H9 (cell line): Measurements from ENCODE around the gene ETV6. TPM values are rescaled to one million over a fixed set of nuclear protein-coding genes. Genes with fewer than 3 reads are reported as not detected.

ENCODE experiments used
- DNase-seq: peaks from one replicate; pipeline ENCODE4 v3.0.0-alpha.2; 2017
- H2AFZ ChIP-seq: one replicate; pipeline ENCODE4 v1.6.1; 2013; ENCODE audit warnings: mild to moderate bottlenecking, low read length, control low read depth, moderate library complexity
- H2AK5ac ChIP-seq: 2 replicates; pipeline ENCODE4 v1.6.1; 2013; ENCODE audit warnings: low read length, control low read depth, mixed read lengths; ENCODE audit not compliant: insufficient read length
- H2BK120ac ChIP-seq: one replicate; pipeline ENCODE4 v1.6.1; 2013; ENCODE audit warnings: low read depth, mild to moderate bottlenecking, low read length, control low read depth, inconsistent platforms; ENCODE audit not compliant: poor library complexity, severe bottlenecking
- H2BK12ac ChIP-seq: 2 replicates; pipeline ENCODE4 v1.6.1; 2013; ENCODE audit warnings: low read length, control low read depth, mixed read lengths, low read depth; ENCODE audit not compliant: insufficient read length
- H2BK15ac ChIP-seq: 2 replicates; pipeline ENCODE4 v1.6.1; 2013; ENCODE audit warnings: low read depth, low read length, control low read depth
- H2BK20ac ChIP-seq: one replicate; pipeline ENCODE4 v1.6.1; 2013; ENCODE audit warnings: low read depth, mild to moderate bottlenecking, low read length, control low read depth, inconsistent platforms; ENCODE audit not compliant: poor library complexity, severe bottlenecking
- H2BK5ac ChIP-seq: 2 replicates; pipeline ENCODE4 v1.6.1; 2013; ENCODE audit warnings: low read length, control low read depth, mixed read lengths; ENCODE audit not compliant: insufficient read length
- H3K14ac ChIP-seq: 2 replicates; pipeline ENCODE4 v1.6.1; 2013; ENCODE audit warnings: low read length, control low read depth; ENCODE audit not compliant: insufficient read depth
- H3K18ac ChIP-seq: 2 replicates; pipeline ENCODE4 v1.6.1; 2013; ENCODE audit warnings: low read depth, mild to moderate bottlenecking, mixed read lengths, low read length, control low read depth; ENCODE audit not compliant: insufficient read length
- H3K23ac ChIP-seq: 2 replicates; pipeline ENCODE4 v1.6.1; 2013; ENCODE audit warnings: low read length, control low read depth, mixed read lengths, low read depth; ENCODE audit not compliant: insufficient read length
- H3K23me2 ChIP-seq: 2 replicates; pipeline ENCODE4 v1.6.1; 2013; ENCODE audit warnings: low read depth, mild to moderate bottlenecking, mixed read lengths, low read length, control low read depth; ENCODE audit not compliant: insufficient read length, poor library complexity, severe bottlenecking
- H3K27ac ChIP-seq: 2 replicates; pipeline ENCODE4 v1.5.1; 2013; ENCODE audit warnings: low read length, control low read depth, mixed read lengths, low read depth; ENCODE audit not compliant: insufficient read length
- H3K27me3 ChIP-seq: 2 replicates; pipeline ENCODE4 v1.6.1; 2013; ENCODE audit warnings: low read length, control low read depth, inconsistent platforms; ENCODE audit not compliant: insufficient read depth
- H3K4ac ChIP-seq: 2 replicates; pipeline ENCODE4 v1.6.1; 2013; ENCODE audit warnings: low read depth, mild to moderate bottlenecking, control low read depth, inconsistent platforms, low read length, moderate library complexity
- H3K4me1 ChIP-seq: 2 replicates; pipeline ENCODE4 v1.6.1; 2013; ENCODE audit warnings: low read length, control low read depth, inconsistent platforms; ENCODE audit not compliant: insufficient read depth
- H3K4me2 ChIP-seq: 2 replicates; pipeline ENCODE4 v1.6.1; 2013; ENCODE audit warnings: low read length, control low read depth, mixed read lengths; ENCODE audit not compliant: insufficient read length, insufficient read depth
- H3K56ac ChIP-seq: 2 replicates; pipeline ENCODE4 v1.6.1; 2013; ENCODE audit warnings: low read depth, mild to moderate bottlenecking, mixed read lengths, low read length, control low read depth; ENCODE audit not compliant: insufficient read length
- H3K79me1 ChIP-seq: 2 replicates; pipeline ENCODE4 v1.6.1; 2013; ENCODE audit warnings: low read depth, mild to moderate bottlenecking, moderate library complexity, low read length, control low read depth, inconsistent platforms; ENCODE audit not compliant: insufficient read depth, poor library complexity, severe bottlenecking
- H3K79me2 ChIP-seq: 2 replicates; pipeline ENCODE4 v1.6.1; 2013; ENCODE audit warnings: low read length, control low read depth, inconsistent platforms; ENCODE audit not compliant: insufficient read depth
- H3K9ac ChIP-seq: 2 replicates; pipeline ENCODE4 v1.6.1; 2013; ENCODE audit warnings: low read length, control low read depth, mixed read lengths; ENCODE audit not compliant: insufficient read length; ENCODE audit errors: extremely low read depth
- H3K9me3 ChIP-seq: one replicate; pipeline ENCODE4 v1.6.1; 2013; ENCODE audit warnings: low read depth, low read length, inconsistent platforms; ENCODE audit not compliant: control insufficient read depth
- H3T11ph ChIP-seq: one replicate; pipeline ENCODE4 v1.6.1; 2013; ENCODE audit warnings: mild to moderate bottlenecking, low read length, control low read depth, inconsistent platforms
- H4K20me1 ChIP-seq: one replicate; pipeline ENCODE4 v1.6.1; 2013; ENCODE audit not compliant: control insufficient read depth, insufficient read length, insufficient read depth
- H4K5ac ChIP-seq: 2 replicates; pipeline ENCODE4 v1.6.1; 2013; ENCODE audit warnings: low read depth, mild to moderate bottlenecking, mixed read lengths, low read length, control low read depth; ENCODE audit not compliant: insufficient read length
- H4K8ac ChIP-seq: replicated peaks from 2 replicates; pipeline ENCODE4 v1.6.1; 2013; ENCODE audit warnings: low read length, control low read depth, mixed read lengths, low read depth; ENCODE audit not compliant: insufficient read length
- H4K91ac ChIP-seq: 2 replicates; pipeline ENCODE4 v1.6.1; 2013; ENCODE audit warnings: low read depth, mild to moderate bottlenecking, moderate library complexity, mixed read lengths, low read length, control low read depth; ENCODE audit not compliant: insufficient read length
- H3K27ac Mint-ChIP-seq, 3 experiments: 2 replicates in 2 of 3; 3 replicates in 1 of 3; pipeline ENCODE4 v1.8.0; 2020 to 2021; ENCODE audit warnings: mixed read lengths in 3 of 3, mild to moderate bottlenecking in 1 of 3, moderate library complexity in 1 of 3
- H3K27me3 Mint-ChIP-seq: 2 replicates; pipeline ENCODE4 v1.8.0; 2021; ENCODE audit warnings: low read depth, mild to moderate bottlenecking, moderate library complexity, mixed read lengths
- H3K36me3 Mint-ChIP-seq, 3 experiments: 2 replicates in 2 of 3; 3 replicates in 1 of 3; pipeline ENCODE4 v1.8.0; 2020 to 2021; ENCODE audit warnings: low read depth in 3 of 3, mixed read lengths in 3 of 3; ENCODE audit not compliant: insufficient read depth in 1 of 3
- H3K4me1 Mint-ChIP-seq, 2 experiments: 2 replicates each; pipeline ENCODE4 v1.8.0; 2020; ENCODE audit warnings: mixed read lengths in 2 of 2
- H3K4me3 Mint-ChIP-seq, 2 experiments: 2 replicates in 1 of 2; 3 replicates in 1 of 2; pipeline ENCODE4 v1.8.0; 2020 to 2021; ENCODE audit warnings: mild to moderate bottlenecking in 2 of 2, mixed read lengths in 2 of 2, moderate library complexity in 1 of 2
- H3K9me3 Mint-ChIP-seq, 2 experiments: 2 replicates in 1 of 2; 3 replicates in 1 of 2; pipeline ENCODE4 v1.8.0; 2020; ENCODE audit warnings: mild to moderate bottlenecking in 2 of 2, mixed read lengths in 2 of 2, moderate library complexity in 1 of 2
- CTCF ChIP-seq: fragments of 200-600 bp; sonication (generic); conservative IDR thresholded peaks from 3 replicates; pipeline ENCODE4 v1.8.0; 2021; ENCODE audit warnings: antibody characterized with exemption, mild to moderate bottlenecking
- WGBS: extraction: QIAGEN DNeasy Blood & Tissue Kit; methylation state at CpG from one replicate; pipeline ENCODE4 v1.1.7; 2013; ENCODE audit warnings: missing lambda C conversion rate, low lambda C conversion rate, mixed read lengths; ENCODE audit not compliant: insufficient read length; ENCODE audit errors: extremely low coverage; 5-methylcytosine and 5-hydroxymethylcytosine counted together
- total RNA-seq: library from RNA; stranded (reverse); gene quantifications from 2 replicates; pipeline ENCODE4 v1.2.1, GENCODE V29; 2021

Gene ETV6
- total RNA-seq, 1 experiment from 2014 or later: 28.7 TPM

GRCh38 chr12:11727133-11727664, 77.7 kb downstream of the ETV6 start:
- H3K27ac ChIP-seq: no peak overlapping the region
- Mint-ChIP-seq H3K27ac (peak overlapping the region in 1 of 3 experiments; percentile 56; a peak in 2 of 7 replicates), H3K27me3 (no peaks in the 10 kb centered on the region), H3K4me3 (no peak overlapping the region; a peak in 1 of 5 replicates), H3K36me3 (no peaks in the 10 kb centered on the region; a peak in 1 of 7 replicates), H3K9me3 (no peaks in the 10 kb centered on the region), H3K4me1 (peaks cover 31 to 41% of the 10 kb centered on the region in 2 experiments)
- no peak overlapping the region for H4K8ac ChIP-seq
- H3K23ac ChIP-seq: no peak overlapping the region
- no peak overlapping the region for H3K4me2 ChIP-seq
- no peak overlapping the region for H2BK5ac ChIP-seq
- H4K91ac ChIP-seq: no peak overlapping the region
- no peak overlapping the region for H2AFZ ChIP-seq
- peaks cover 3% of the 10 kb centered on the region; the same call in 1 of the 2 replicates for H3K4me1 ChIP-seq
- WGBS: no CpG with 5 or more reads among the region's 12 CpGs
- no peak overlapping the region for H2BK120ac ChIP-seq
- no peak overlapping the region for H2BK15ac ChIP-seq
- no peak overlapping the region for H3T11ph ChIP-seq
- H3K14ac ChIP-seq: no peak overlapping the region
- H3K23me2 ChIP-seq: no peaks in the 10 kb centered on the region
- no peaks in the 10 kb centered on the region for H3K79me1 ChIP-seq
- H2BK12ac ChIP-seq: no peak overlapping the region
- H2AK5ac ChIP-seq: no peak overlapping the region
- H2BK20ac ChIP-seq: no peak overlapping the region
- H3K27me3 ChIP-seq: no peaks in the 10 kb centered on the region
- H3K4ac ChIP-seq: no peak overlapping the region
- no peak for DNase-seq
- no peak overlapping the region for H3K9ac ChIP-seq
- TF ChIP-seq CTCF: no peak
- H3K9me3 ChIP-seq: no peaks in the 10 kb centered on the region
- no peak overlapping the region for H3K56ac ChIP-seq
- H3K79me2 ChIP-seq: no peaks in the 10 kb centered on the region
- no peak overlapping the region for H3K18ac ChIP-seq
- H4K5ac ChIP-seq: no peak overlapping the region
- no peaks in the 10 kb centered on the region for H4K20me1 ChIP-seq
